Progenitor cell of endocrine pancreas (in vitro differentiated cells): ENCODE results near the gene HBM. TPM values are rescaled to one million over a fixed set of nuclear protein-coding genes. Genes with fewer than 3 reads are reported as not detected.

Experiments used
- DNase-seq: peaks from one replicate; pipeline ENCODE4 v3.0.0; 2021; ENCODE audit warnings: low spot score; ENCODE audit not compliant: unreplicated experiment
- H3K27ac Mint-ChIP-seq: 2 replicates; pipeline ENCODE4 v1.8.0; 2021; ENCODE audit warnings: mild to moderate bottlenecking, moderate library complexity, mixed read lengths
- H3K27me3 Mint-ChIP-seq: 2 replicates; pipeline ENCODE4 v1.8.0; 2021; ENCODE audit warnings: mixed read lengths
- H3K36me3 Mint-ChIP-seq: 2 replicates; pipeline ENCODE4 v1.8.0; 2022; ENCODE audit warnings: mixed read lengths; ENCODE audit not compliant: insufficient read depth
- H3K4me1 Mint-ChIP-seq: 2 replicates; pipeline ENCODE4 v1.8.0; 2021; ENCODE audit warnings: low read depth, mixed read lengths
- H3K4me3 Mint-ChIP-seq: 2 replicates; pipeline ENCODE4 v1.8.0; 2021; ENCODE audit warnings: low read depth, mild to moderate bottlenecking, moderate library complexity, mixed read lengths
- H3K9me3 Mint-ChIP-seq: 2 replicates; pipeline ENCODE4 v1.8.0; 2021; ENCODE audit warnings: low read depth, mixed read lengths
- total RNA-seq: library from RNA; stranded (reverse); gene quantifications from 2 replicates; pipeline ENCODE4 v1.2.1, GENCODE V29; 2021
- TF ChIP-seq, protein P1 (sequence below): fragments of 200-600 bp; sonication (generic); IDR thresholded peaks from one replicate; pipeline ENCODE4 v1.5.0; 2021; ENCODE audit warnings: antibody characterized with exemption, mild to moderate bottlenecking; ENCODE audit not compliant: unreplicated experiment

HBM gene
- total RNA-seq, 1 donor from 2014 or later = not detected

DNA sequence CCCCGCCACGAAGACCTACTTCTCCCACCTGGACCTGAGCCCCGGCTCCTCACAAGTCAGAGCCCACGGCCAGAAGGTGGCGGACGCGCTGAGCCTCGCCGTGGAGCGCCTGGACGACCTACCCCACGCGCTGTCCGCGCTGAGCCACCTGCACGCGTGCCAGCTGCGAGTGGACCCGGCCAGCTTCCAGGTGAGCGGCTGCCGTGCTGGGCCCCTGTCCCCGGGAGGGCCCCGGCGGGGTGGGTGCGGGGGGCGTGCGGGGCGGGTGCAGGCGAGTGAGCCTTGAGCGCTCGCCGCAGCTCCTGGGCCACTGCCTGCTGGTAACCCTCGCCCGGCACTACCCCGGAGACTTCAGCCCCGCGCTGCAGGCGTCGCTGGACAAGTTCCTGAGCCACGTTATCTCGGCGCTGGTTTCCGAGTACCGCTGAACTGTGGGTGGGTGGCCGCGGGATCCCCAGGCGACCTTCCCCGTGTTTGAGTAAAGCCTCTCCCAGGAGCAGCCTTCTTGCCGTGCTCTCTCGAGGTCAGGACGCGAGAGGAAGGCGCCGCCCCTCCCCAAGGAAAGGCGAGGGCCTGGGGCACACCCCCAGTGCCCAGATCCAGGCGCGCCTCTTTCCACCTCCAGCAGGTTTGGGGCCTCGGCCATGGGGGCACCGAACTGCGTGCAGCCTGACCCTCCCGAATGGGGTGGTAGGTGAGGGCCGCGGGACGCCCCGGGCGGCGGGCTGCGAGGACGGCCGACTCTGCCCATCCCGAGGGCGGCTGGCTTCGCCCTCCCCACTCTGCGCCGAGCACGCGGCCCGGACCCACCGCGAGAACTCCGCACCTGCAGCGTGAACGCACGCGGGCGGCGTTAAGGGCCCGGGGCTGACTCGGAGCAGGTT lies 15.1 kb downstream of the HBM start:
- H3K9me3 Mint-ChIP-seq = no peaks in the 10 kb centered on the region
- peaks cover 20% of the 10 kb centered on the region for H3K27me3 Mint-ChIP-seq
- peaks cover 8% of the 10 kb centered on the region for H3K36me3 Mint-ChIP-seq
- H3K4me1 Mint-ChIP-seq = peaks cover 3% of the 10 kb centered on the region
- no peak overlapping the region for H3K4me3 Mint-ChIP-seq
- peak; percentile 37 for DNase-seq
- no peak overlapping the region for H3K27ac Mint-ChIP-seq
- TF ChIP-seq, protein P1, sequence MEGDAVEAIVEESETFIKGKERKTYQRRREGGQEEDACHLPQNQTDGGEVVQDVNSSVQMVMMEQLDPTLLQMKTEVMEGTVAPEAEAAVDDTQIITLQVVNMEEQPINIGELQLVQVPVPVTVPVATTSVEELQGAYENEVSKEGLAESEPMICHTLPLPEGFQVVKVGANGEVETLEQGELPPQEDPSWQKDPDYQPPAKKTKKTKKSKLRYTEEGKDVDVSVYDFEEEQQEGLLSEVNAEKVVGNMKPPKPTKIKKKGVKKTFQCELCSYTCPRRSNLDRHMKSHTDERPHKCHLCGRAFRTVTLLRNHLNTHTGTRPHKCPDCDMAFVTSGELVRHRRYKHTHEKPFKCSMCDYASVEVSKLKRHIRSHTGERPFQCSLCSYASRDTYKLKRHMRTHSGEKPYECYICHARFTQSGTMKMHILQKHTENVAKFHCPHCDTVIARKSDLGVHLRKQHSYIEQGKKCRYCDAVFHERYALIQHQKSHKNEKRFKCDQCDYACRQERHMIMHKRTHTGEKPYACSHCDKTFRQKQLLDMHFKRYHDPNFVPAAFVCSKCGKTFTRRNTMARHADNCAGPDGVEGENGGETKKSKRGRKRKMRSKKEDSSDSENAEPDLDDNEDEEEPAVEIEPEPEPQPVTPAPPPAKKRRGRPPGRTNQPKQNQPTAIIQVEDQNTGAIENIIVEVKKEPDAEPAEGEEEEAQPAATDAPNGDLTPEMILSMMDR = no peak

DNA sequence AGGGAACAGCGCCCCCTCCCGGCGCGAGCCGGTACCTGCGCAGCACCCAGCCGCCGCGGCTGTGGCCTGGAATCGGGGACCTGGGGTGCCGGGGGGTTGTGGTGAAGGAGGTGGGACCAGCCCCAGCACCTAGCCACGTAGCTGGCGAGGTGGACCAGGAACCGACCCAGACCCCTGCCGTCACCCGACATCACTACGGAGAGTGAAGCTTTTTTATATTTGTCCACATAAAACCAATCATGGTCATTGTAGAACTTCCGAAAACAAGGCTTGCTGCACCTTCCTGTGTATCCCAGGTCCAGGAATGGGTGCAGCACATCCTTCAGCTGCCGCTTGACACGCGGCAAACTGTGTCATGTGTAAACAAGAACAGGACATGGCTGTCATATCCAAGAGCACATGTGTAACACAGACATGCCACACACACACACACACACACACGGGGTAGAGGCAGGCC lies 15.8 kb downstream of the HBM start:
- no peaks in the 10 kb centered on the region for H3K9me3 Mint-ChIP-seq
- TF ChIP-seq, protein P1 = peak; percentile 95
- H3K4me1 Mint-ChIP-seq = peaks cover 3% of the 10 kb centered on the region
- H3K36me3 Mint-ChIP-seq = peaks cover 8% of the 10 kb centered on the region
- H3K4me3 Mint-ChIP-seq = no peak overlapping the region
- H3K27ac Mint-ChIP-seq = no peak overlapping the region
- peak; percentile 79 for DNase-seq
- H3K27me3 Mint-ChIP-seq = peaks cover 20% of the 10 kb centered on the region

DNA sequence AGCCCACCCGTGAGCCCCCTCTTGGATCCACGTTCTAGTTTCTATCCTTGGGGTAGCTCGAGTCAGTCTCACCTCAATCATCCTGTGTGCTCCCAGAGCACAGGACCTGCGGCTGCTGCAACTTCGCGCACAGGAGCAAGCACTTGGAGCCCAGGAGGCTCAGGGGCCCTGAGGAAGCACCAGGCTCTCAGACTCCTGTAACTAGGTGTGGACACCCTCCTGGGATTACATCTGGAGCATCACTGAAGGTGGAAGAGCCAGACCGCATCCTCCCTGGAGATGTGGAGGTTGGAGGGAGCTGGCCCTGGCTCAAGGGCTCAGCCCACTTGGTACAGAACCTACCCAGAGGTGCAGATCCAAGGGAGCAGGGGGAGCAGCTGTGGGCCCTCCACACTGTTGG lies 17.2 kb downstream of the HBM start:
- Mint-ChIP-seq H3K36me3 (peaks cover 10% of the 10 kb centered on the region), H3K4me1 (peaks cover 3% of the 10 kb centered on the region), H3K4me3 (no peak overlapping the region), H3K27me3 (peaks cover 10% of the 10 kb centered on the region), H3K9me3 (no peaks in the 10 kb centered on the region), H3K27ac (no peak overlapping the region)
- DNase-seq = no peak
- TF ChIP-seq, protein P1 = no peak

DNA sequence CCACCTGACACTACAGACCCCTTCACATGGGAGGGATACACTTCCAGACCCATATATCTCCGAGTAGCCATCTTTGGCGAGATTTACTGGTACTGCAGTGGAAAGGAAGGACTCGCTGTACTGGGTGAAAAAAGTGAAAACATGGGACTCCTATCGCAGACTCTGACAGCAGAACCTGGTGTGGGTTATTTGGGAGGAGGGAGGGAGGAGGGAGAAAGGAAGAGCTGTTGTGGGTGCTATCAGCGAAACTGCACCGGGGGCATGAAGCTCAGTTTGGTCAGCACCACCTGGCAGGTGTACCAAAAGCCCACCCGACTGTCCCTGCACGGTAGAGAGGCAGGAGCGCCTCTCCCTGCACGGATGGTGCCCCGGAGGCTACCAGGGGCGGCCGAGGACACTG lies 19.4 kb downstream of the HBM start:
- H3K4me3 Mint-ChIP-seq = no peak overlapping the region
- H3K27me3 Mint-ChIP-seq = no peaks in the 10 kb centered on the region
- DNase-seq = no peak
- TF ChIP-seq, protein P1 = no peak
- H3K27ac Mint-ChIP-seq = no peak overlapping the region
- H3K4me1 Mint-ChIP-seq = no peaks in the 10 kb centered on the region
- H3K36me3 Mint-ChIP-seq = peaks cover 19% of the 10 kb centered on the region
- no peaks in the 10 kb centered on the region for H3K9me3 Mint-ChIP-seq

DNA sequence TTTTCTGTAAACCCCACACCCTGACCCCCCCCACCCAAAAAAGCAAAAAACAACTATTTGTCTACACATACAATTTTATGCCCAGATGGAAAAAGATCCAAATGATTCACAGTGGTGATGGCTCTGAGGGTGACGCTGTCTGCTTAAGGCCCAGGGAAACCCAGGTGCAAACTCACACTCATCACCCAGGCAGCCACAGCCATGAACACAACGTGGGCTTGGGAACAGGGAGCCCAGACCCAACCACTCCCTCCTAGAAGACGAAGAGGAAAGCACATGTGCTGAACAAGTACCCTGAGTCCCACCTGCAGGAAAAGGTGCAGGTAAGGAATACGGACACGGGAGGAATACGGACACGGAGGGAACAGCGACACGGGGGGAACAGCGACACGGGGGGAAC lies 19.9 kb downstream of the HBM start:
- Mint-ChIP-seq H3K4me1 (no peaks in the 10 kb centered on the region), H3K27ac (no peak overlapping the region), H3K36me3 (peaks cover 20% of the 10 kb centered on the region), H3K4me3 (no peak overlapping the region), H3K27me3 (no peaks in the 10 kb centered on the region), H3K9me3 (no peaks in the 10 kb centered on the region)
- DNase-seq = no peak
- TF ChIP-seq, protein P1 = no peak
